SK-N-SH (cell line): ENCODE results near the gene DNAH1. TPM values are rescaled to one million over a fixed set of nuclear protein-coding genes. Genes with fewer than 3 reads are reported as not detected.

Source experiments
- CTCF ChIA-PET: fragments of 300-600, 350-600 bp; formaldehyde crosslinking; extraction: SDS; loops from one replicate; lab custom pipeline; 2021; lab: Yijun Ruan, JAX
- POLR2A ChIA-PET: fragments of 350-600 bp; sonication (Branson Sonifier 250); formaldehyde crosslinking; extraction: SDS; loops from one replicate; lab custom pipeline; 2020; ENCODE audit warnings: antibody characterized with exemption, inconsistent platforms; lab: Yijun Ruan, JAX
- DNase-seq: peaks from one replicate; pipeline ENCODE4 v3.0.0; 2012
- H2AFZ ChIP-seq: fragments of 200-600 bp; sonication (generic); 2 replicates; pipeline ENCODE4 v1.8.1; 2016; ENCODE audit warnings: antibody characterized with exemption, mild to moderate bottlenecking, low read depth
- H3F3A ChIP-seq: fragments of 200-600 bp; sonication (generic); replicated peaks from 2 replicates; pipeline ENCODE3; 2016; ENCODE audit warnings: antibody characterized with exemption, mild to moderate bottlenecking; ENCODE audit not compliant: insufficient read depth
- H3K27ac ChIP-seq, 2 experiments: fragments of 200-500 bp in 1 of 2; fragments of 200-600 bp in 1 of 2; sonication (Bioruptor generic) in 1 of 2; sonication (generic), shearing (Covaris generic) in 1 of 2; 2 replicates each; pipeline versions ENCODE4 v1.5.1 to v1.6.1; 2014 to 2016; ENCODE audit warnings: low read depth in 2 of 2, inconsistent platforms in 1 of 2, low read length in 1 of 2, mild to moderate bottlenecking in 1 of 2, mixed read lengths in 1 of 2
- H3K27me3 ChIP-seq: fragments of 200-600 bp; sonication (generic), shearing (Covaris generic); 2 replicates; pipeline ENCODE4 v1.6.1; 2016; ENCODE audit warnings: mixed run types; ENCODE audit not compliant: insufficient read depth
- H3K36me3 ChIP-seq, 2 experiments: fragments of 200-500 bp in 1 of 2; fragments of 200-600 bp in 1 of 2; sonication (Bioruptor generic) in 1 of 2; sonication (generic) in 1 of 2; replicated peaks in 1 of 2; 2 replicates each; pipeline versions ENCODE3 to v1.5.1; 2014 to 2016; ENCODE audit warnings: low read length in 1 of 2, mild to moderate bottlenecking in 1 of 2; ENCODE audit not compliant: insufficient read depth in 2 of 2, control insufficient read depth in 1 of 2
- H3K4me1 ChIP-seq, 2 experiments: fragments of 200-500 bp in 1 of 2; fragments of 200-600 bp in 1 of 2; sonication (Bioruptor generic) in 1 of 2; sonication (generic), shearing (Covaris generic) in 1 of 2; 2 replicates each; pipeline versions ENCODE4 v1.5.1 to v1.6.1; 2014 to 2016; ENCODE audit warnings: low read depth in 1 of 2, low read length in 1 of 2, mixed run types in 1 of 2; ENCODE audit not compliant: insufficient read depth in 2 of 2, control insufficient read depth in 1 of 2
- H3K4me2 ChIP-seq: fragments of 200-600 bp; sonication (generic), shearing (Covaris generic); 2 replicates; pipeline ENCODE4 v1.6.1; 2017; ENCODE audit warnings: mixed run types
- H3K4me3 ChIP-seq, 2 experiments: fragments of 200-500 bp in 1 of 2; fragments of 200-600 bp in 1 of 2; sonication (Bioruptor generic) in 1 of 2; sonication (generic), shearing (Covaris generic) in 1 of 2; 2 replicates each; pipeline versions ENCODE4 v1.5.1 to v1.8.1; 2014 to 2016; ENCODE audit warnings: low read depth in 2 of 2, inconsistent platforms in 1 of 2, low read length in 1 of 2, mild to moderate bottlenecking in 1 of 2, mixed read lengths in 1 of 2, moderate library complexity in 1 of 2
- H3K79me2 ChIP-seq: fragments of 200-600 bp; sonication (generic); 2 replicates; pipeline ENCODE4 v1.8.1; 2017; ENCODE audit warnings: mild to moderate bottlenecking; ENCODE audit not compliant: insufficient read depth
- H3K9ac ChIP-seq: fragments of 200-600 bp; sonication (generic); 2 replicates; pipeline ENCODE4 v1.6.1; 2017; ENCODE audit warnings: mixed run types
- H3K9me2 ChIP-seq: fragments of 200-600 bp; sonication (generic); 2 replicates; pipeline ENCODE4 v1.6.1; 2017; ENCODE audit warnings: mixed run types
- H3K9me3 ChIP-seq: fragments of 200-600 bp; sonication (generic); 2 replicates; pipeline ENCODE4 v1.6.1; 2017; ENCODE audit warnings: mixed run types, mild to moderate bottlenecking, moderate library complexity
- H4K20me1 ChIP-seq: fragments of 200-600 bp; sonication (generic); 2 replicates; pipeline ENCODE4 v1.6.1; 2017; ENCODE audit warnings: mild to moderate bottlenecking, mixed run types; ENCODE audit not compliant: insufficient read depth
- EP300 ChIP-seq, 2 experiments: IDR thresholded peaks; 2 replicates each; pipeline versions ENCODE4 v1.4.0 to v1.6.1; 2012; ENCODE audit warnings: borderline replicate concordance in 1 of 2, low read depth in 1 of 2, low read length in 1 of 2
- EZH2phosphoT487 ChIP-seq: fragments of 200-600 bp; sonication (generic); IDR thresholded peaks from 2 replicates; pipeline ENCODE4 v1.6.1; 2017; ENCODE audit warnings: low read depth, mixed run types, mild to moderate bottlenecking, antibody characterized with exemption, moderate library complexity, borderline replicate concordance
- FOXM1 ChIP-seq: IDR thresholded peaks from 2 replicates; pipeline ENCODE4 v1.4.0; 2012; ENCODE audit warnings: low read depth, mild to moderate bottlenecking
- GATA2 ChIP-seq: sonication (generic); formaldehyde crosslinking; IDR thresholded peaks from 2 replicates; pipeline ENCODE4 v1.5.0; 2020; ENCODE audit warnings: mild to moderate bottlenecking, missing genetic modification reagents
- TCF12 ChIP-seq: IDR thresholded peaks from 2 replicates; pipeline ENCODE4 v1.4.0; 2012
- TEAD4 ChIP-seq: IDR thresholded peaks from 2 replicates; pipeline ENCODE4 v1.4.0; 2012; ENCODE audit warnings: mild to moderate bottlenecking, borderline replicate concordance; ENCODE audit not compliant: insufficient read depth
- USF1 ChIP-seq: IDR thresholded peaks from 2 replicates; pipeline ENCODE4 v1.4.0; 2012; ENCODE audit warnings: low read depth, borderline replicate concordance
- USF2 ChIP-seq: fragments of 150-350 bp; IDR thresholded peaks from 2 replicates; pipeline ENCODE4 v1.6.1; 2017; ENCODE audit warnings: antibody characterized with exemption, low read length, low read depth, borderline replicate concordance
- WGBS: methylation state at CpG from one replicate; pipeline ENCODE4 v1.1.6; 2017; ENCODE audit warnings: low lambda C conversion rate; 5-methylcytosine and 5-hydroxymethylcytosine counted together
- polyA plus RNA-seq, 3 experiments: library from polyadenylated mRNA; depleted of rRNA; stranded (reverse); fragments of >200 nt; gene quantifications; 2 replicates each; pipeline ENCODE4 v1.2.3, GENCODE V29; 2012
- TF ChIP-seq, protein P1 (sequence below): fragments of 200-600 bp; sonication (generic); IDR thresholded peaks from 2 replicates; pipeline ENCODE4 v1.6.1; 2017; ENCODE audit warnings: antibody characterized with exemption, mild to moderate bottlenecking, moderate library complexity

DNAH1 gene
- polyA plus RNA-seq, 1 of the 3 experiments (the other 2 are of a cell fraction): 5.1 TPM

DNA sequence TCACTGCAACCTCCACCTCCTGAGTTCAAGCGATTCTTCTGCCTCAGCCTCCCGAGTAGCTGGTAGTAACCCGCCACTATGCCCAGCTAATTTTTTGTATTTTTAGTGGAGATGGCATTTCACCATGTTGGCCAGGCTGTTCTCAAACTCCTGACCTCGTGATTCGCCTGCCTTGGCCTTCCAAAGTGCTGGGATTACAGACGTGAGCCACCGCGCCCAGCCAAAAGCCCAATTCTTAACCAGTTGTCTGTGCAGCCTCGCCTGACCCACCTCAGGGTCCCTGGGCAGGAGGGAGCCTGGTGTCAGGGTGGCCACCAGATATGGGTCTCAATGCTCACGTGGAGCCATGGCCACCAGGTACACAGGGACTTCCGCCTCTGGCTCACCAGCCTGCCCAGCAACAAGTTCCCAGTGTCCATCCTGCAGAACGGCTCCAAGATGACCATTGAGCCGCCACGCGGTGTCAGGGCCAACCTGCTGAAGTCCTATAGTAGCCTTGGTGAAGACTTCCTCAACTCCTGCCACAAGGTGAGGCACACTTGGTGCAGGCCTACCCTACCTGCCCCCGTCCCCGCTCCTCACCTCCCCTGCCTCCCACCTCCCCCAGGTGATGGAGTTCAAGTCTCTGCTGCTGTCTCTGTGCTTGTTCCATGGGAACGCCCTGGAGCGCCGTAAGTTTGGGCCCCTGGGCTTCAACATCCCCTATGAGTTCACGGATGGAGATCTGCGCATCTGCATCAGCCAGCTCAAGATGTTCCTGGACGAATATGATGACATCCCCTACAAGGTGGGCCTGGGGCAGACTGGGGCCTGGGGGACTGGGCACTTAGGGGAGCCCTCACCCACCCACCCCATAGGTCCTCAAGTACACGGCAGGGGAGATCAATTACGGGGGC lies 80.1 kb downstream of the DNAH1 start:
- DNase-seq: no peak
- no peak for TF ChIP-seq USF2
- TF ChIP-seq EP300 (IDR thresholded peaks at IDR 0.05; ENCODE audit: borderline replicate concordance in 1 of 2, low read depth in 1 of 2, low read length in 1 of 2): no peak
- TF ChIP-seq TEAD4: no peak
- no peak for TF ChIP-seq USF1
- Histone ChIP-seq H3K9me3 (no peaks in the 10 kb centered on the region), H3K4me3 (no peak overlapping the region), H2AFZ (no peak overlapping the region), H4K20me1 (no peaks in the 10 kb centered on the region), H3K27ac (no peak overlapping the region), H3F3A (no peaks in the 10 kb centered on the region), H3K4me1 (no peaks in the 10 kb centered on the region), H3K79me2 (no peaks in the 10 kb centered on the region), H3K27me3 (no peaks in the 10 kb centered on the region), H3K4me2 (no peak overlapping the region), H3K9ac (no peak overlapping the region), H3K9me2 (no peaks in the 10 kb centered on the region), H3K36me3 (peaks cover 0 to 8% of the 10 kb centered on the region in 2 experiments)
- ChIA-PET POLR2A (no interaction called here), CTCF (no interaction called here)
- 74% methylated on average over 17 of the region's 25 CpGs for WGBS

DNA sequence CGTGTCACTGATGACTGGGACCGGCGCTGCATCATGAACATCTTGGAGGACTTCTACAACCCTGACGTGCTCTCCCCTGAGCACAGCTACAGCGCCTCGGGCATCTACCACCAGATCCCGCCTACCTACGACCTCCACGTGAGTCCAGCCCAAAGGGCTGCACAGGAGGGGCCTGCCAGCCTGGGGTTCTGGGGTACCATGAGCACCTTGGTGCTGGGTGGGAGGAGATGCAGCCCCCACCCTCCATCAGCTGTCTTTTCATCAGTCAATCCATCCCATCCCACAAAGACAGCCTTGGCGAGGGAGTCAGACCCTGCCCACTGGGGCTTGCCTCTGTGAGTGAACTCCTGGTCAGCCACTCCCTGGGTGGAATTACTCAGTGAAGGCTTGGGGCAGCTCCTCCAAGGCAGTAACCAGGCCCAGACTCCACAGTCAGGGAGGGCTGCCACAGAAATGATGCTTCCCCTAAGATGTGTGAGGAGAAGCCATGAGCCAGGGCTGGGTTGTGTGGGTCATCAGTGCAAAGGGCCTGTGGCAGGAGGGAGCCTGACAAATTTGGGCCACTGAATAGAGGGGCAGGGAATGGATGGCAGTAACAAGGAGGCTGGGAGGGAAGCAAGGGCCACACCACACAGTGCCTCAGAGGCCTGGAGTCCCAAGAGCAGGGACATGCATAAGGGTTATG lies 80.9 kb downstream of the DNAH1 start:
- H3K4me2 ChIP-seq: no peak overlapping the region
- CTCF ChIA-PET: no interaction called here
- no peaks in the 10 kb centered on the region for H3F3A ChIP-seq

More for the DNA sequence above, 80.9 kb downstream of the DNAH1 start:
- H3K9me2 ChIP-seq: no peaks in the 10 kb centered on the region
- peaks cover 0 to 16% of the 10 kb centered on the region in 2 experiments for H3K36me3 ChIP-seq
- DNase-seq: no peak
- H2AFZ ChIP-seq: no peak overlapping the region
- no peak for TF ChIP-seq EZH2phosphoT487
- no peak for TF ChIP-seq GATA2 (CRISPR knock-in tag)
- TF ChIP-seq FOXM1: no peak
- TF ChIP-seq TCF12: no peak
- TF ChIP-seq, protein P1, sequence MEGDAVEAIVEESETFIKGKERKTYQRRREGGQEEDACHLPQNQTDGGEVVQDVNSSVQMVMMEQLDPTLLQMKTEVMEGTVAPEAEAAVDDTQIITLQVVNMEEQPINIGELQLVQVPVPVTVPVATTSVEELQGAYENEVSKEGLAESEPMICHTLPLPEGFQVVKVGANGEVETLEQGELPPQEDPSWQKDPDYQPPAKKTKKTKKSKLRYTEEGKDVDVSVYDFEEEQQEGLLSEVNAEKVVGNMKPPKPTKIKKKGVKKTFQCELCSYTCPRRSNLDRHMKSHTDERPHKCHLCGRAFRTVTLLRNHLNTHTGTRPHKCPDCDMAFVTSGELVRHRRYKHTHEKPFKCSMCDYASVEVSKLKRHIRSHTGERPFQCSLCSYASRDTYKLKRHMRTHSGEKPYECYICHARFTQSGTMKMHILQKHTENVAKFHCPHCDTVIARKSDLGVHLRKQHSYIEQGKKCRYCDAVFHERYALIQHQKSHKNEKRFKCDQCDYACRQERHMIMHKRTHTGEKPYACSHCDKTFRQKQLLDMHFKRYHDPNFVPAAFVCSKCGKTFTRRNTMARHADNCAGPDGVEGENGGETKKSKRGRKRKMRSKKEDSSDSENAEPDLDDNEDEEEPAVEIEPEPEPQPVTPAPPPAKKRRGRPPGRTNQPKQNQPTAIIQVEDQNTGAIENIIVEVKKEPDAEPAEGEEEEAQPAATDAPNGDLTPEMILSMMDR: no peak
- no peaks in the 10 kb centered on the region for H3K79me2 ChIP-seq
- H3K9me3 ChIP-seq: no peaks in the 10 kb centered on the region
- no peaks in the 10 kb centered on the region for H3K4me1 ChIP-seq
- no peak overlapping the region for H3K27ac ChIP-seq
- POLR2A ChIA-PET: no interaction called here
- no peak overlapping the region for H3K4me3 ChIP-seq
- H3K9ac ChIP-seq: no peak overlapping the region
- H3K27me3 ChIP-seq: no peaks in the 10 kb centered on the region
- no peaks in the 10 kb centered on the region for H4K20me1 ChIP-seq
- WGBS: 85% methylated on average over 9 of the region's 10 CpGs
